ENCODE measurements around the gene IL16. TPM values are rescaled to one million over a fixed set of nuclear protein-coding genes. Genes with fewer than 3 reads are reported as not detected.

Gene IL16
- total RNA-seq, 4 donors from 2014 or later = 8.2 to 19.9 (median 13.7) TPM

- Histone ChIP-seq H3K27ac (no peak overlapping the region), H3K27me3 (no peaks in the 10 kb centered on the region), H3K4me3 (no peak overlapping the region), H3K9me3 (peaks cover 11% of the 10 kb centered on the region), H3K36me3 (no peaks in the 10 kb centered on the region), H3K4me1 (no peaks in the 10 kb centered on the region)
- no peak for DNase-seq (ENCODE audit: low spot score in 2 of 2)
- no peak for TF ChIP-seq POLR2A (IDR thresholded peaks at IDR 0.05)
- no peak for TF ChIP-seq EP300 (IDR thresholded peaks at IDR 0.05)
- no peak for TF ChIP-seq POLR2AphosphoS5 (IDR thresholded peaks at IDR 0.05)
- no peak for TF ChIP-seq CTCF (IDR thresholded peaks at IDR 0.05)
- WGBS = 67% methylated on average over 1 of the region's 1 CpG
Observed at GRCh38 chr15:81242778-81243177, 46.1 kb downstream of the IL16 start.

- Histone ChIP-seq H3K27ac (no peak overlapping the region), H3K4me1 (no peaks in the 10 kb centered on the region), H3K4me3 (no peak overlapping the region), H3K36me3 (no peaks in the 10 kb centered on the region), H3K9me3 (peaks cover 11% of the 10 kb centered on the region), H3K27me3 (no peaks in the 10 kb centered on the region)
- WGBS = 88% methylated on average over 1 of the region's 1 CpG
- DNase-seq (ENCODE audit: low spot score in 2 of 2) = no peak
- no peak for TF ChIP-seq POLR2AphosphoS5 (IDR thresholded peaks at IDR 0.05)
- no peak for TF ChIP-seq CTCF (IDR thresholded peaks at IDR 0.05)
- no peak for TF ChIP-seq EP300 (IDR thresholded peaks at IDR 0.05)
- no peak for TF ChIP-seq POLR2A (IDR thresholded peaks at IDR 0.05)
Observed at GRCh38 chr15:81244306-81244705, 47.6 kb downstream of the IL16 start.

- Histone ChIP-seq H3K4me3 (no peak overlapping the region), H3K9me3 (no peaks in the 10 kb centered on the region), H3K4me1 (peaks cover 16% of the 10 kb centered on the region), H3K36me3 (no peaks in the 10 kb centered on the region), H3K27me3 (no peaks in the 10 kb centered on the region), H3K27ac (peak overlapping the region; percentile 39)
- TF ChIP-seq EP300 (IDR thresholded peaks at IDR 0.05) = no peak
- WGBS = 70% methylated on average over 2 of the region's 2 CpGs
- no peak for DNase-seq (ENCODE audit: low spot score in 2 of 2)
Observed at GRCh38 chr15:81253846-81254245, 57.2 kb downstream of the IL16 start.

DNA sequence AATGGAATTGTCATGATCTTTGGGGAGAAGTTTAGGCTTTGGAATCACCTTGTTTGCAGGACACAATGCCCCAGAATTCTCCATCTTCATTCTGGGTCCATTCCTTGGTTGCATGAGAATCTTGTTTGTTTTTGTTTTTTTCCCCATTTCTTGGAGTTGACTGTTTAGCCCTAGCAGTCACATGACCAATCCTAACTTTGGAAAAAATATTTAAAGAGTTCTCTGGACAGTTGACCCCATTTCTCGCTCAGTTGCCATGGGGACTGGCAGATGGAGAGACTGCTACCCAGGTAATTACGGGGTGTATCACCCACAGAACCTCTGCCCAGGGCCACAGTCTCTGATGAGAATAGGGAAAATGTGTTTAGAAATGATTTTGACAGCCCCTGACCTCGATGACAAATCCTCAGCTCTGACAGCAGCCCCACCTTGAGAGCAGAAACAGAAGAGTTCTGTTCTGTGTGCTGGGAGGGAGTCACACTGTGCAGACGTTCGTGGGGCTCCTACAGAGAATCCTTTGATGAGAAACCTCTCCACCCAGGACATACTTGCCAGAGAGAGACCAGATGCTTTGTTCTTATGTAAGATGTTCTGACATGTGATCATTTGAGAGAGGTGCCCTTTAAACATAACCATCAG lies 57.7 kb downstream of the IL16 start:
- H3K36me3 ChIP-seq = no peaks in the 10 kb centered on the region
- no peaks in the 10 kb centered on the region for H3K27me3 ChIP-seq
- H3K9me3 ChIP-seq = no peaks in the 10 kb centered on the region
- H3K27ac ChIP-seq = peak overlapping the region; percentile 39
- TF ChIP-seq POLR2A (IDR thresholded peaks at IDR 0.05) = no peak
- TF ChIP-seq POLR2AphosphoS5 (IDR thresholded peaks at IDR 0.05) = no peak
- TF ChIP-seq CTCF (IDR thresholded peaks at IDR 0.05) = no peak
- no peak for TF ChIP-seq EP300 (IDR thresholded peaks at IDR 0.05)
- H3K4me3 ChIP-seq = no peak overlapping the region
- no peak for DNase-seq (ENCODE audit: low spot score in 2 of 2)
- 41% methylated on average over 5 of the region's 5 CpGs for WGBS
- H3K4me1 ChIP-seq = peaks cover 16% of the 10 kb centered on the region

DNA sequence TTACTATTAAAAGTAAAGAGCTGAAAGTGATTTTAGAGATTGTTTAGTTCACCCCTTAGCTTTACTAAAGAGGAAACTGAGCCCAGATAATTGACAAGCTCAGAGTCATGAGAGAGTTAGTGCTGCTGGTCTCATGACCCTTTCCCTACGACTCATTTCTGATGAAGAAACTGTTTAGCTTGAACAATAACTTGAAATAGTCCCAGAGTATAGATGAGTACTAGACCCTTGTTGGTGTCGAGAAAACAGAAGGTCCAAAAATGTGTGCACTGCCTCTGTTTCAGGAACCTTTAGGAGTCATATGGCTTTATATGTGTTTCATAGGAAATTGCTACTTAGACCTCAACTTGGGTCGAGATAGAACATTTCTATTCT lies 58.2 kb downstream of the IL16 start:
- no peak for TF ChIP-seq POLR2AphosphoS5 (IDR thresholded peaks at IDR 0.05)
- TF ChIP-seq CTCF (IDR thresholded peaks at IDR 0.05) = no peak
- no peak for TF ChIP-seq POLR2A (IDR thresholded peaks at IDR 0.05)
- TF ChIP-seq EP300 (IDR thresholded peaks at IDR 0.05) = no peak
- 86% methylated on average over 3 of the region's 3 CpGs for WGBS
- Histone ChIP-seq H3K4me3 (no peak overlapping the region), H3K27ac (peak overlapping the region; percentile 39), H3K27me3 (no peaks in the 10 kb centered on the region), H3K36me3 (no peaks in the 10 kb centered on the region), H3K4me1 (peaks cover 16% of the 10 kb centered on the region), H3K9me3 (no peaks in the 10 kb centered on the region)
- no peak for DNase-seq (ENCODE audit: low spot score in 2 of 2)
